ENCODE data around the gene NOTCH4.

- TF ChIP-seq CTCF (IDR thresholded peaks at IDR 0.05; ENCODE audit: low read depth, low read length) (no peak), POLR2A (IDR thresholded peaks at IDR 0.05; ENCODE audit: extremely low read depth, insufficient read length) (no peak), MAX (IDR thresholded peaks at IDR 0.05; ENCODE audit: low read depth, low read length) (no peak), MYC (IDR thresholded peaks at IDR 0.05; ENCODE audit: low read depth, low read length) (no peak)
These were observed 29.5 kb downstream of the NOTCH4 start for GRCh38 chr6:32194388-32194787.
